ENCODE results near the gene MTUS2. TPM values are rescaled to one million over a fixed set of nuclear protein-coding genes. Genes with fewer than 3 reads are reported as not detected.

The MTUS2 gene
- total and polyA plus RNA-seq, 8 donors, result 0.12 to 28.1 (median 3.5) TPM; not detected in 1

DNA sequence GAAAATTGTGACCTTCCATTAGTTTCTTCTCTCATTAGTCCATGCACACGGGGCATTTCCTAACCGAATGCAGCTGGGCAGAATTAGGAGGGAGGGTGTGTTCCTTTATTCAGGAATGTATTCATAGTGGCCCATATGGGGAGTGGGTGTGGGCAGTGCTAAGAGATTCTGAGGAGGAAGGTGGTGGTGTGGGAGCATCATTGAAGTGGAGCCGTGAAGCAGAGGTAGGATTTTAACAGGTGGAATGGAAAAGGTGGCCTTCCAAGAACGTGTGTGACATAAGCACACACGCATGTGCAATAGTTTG, 134.2 kb downstream of the MTUS2 start:
- H3K4me1 ChIP-seq, result no peaks in the 10 kb centered on the region
- no peak overlapping the region for H3K27ac ChIP-seq
- no peaks in the 10 kb centered on the region for H3K9me3 ChIP-seq
- no peak overlapping the region for H3K4me3 ChIP-seq
- no peak for TF ChIP-seq POLR2A (IDR thresholded peaks at IDR 0.05)
- no peak for TF ChIP-seq EP300 (IDR thresholded peaks at IDR 0.05)
- TF ChIP-seq, protein P1, sequence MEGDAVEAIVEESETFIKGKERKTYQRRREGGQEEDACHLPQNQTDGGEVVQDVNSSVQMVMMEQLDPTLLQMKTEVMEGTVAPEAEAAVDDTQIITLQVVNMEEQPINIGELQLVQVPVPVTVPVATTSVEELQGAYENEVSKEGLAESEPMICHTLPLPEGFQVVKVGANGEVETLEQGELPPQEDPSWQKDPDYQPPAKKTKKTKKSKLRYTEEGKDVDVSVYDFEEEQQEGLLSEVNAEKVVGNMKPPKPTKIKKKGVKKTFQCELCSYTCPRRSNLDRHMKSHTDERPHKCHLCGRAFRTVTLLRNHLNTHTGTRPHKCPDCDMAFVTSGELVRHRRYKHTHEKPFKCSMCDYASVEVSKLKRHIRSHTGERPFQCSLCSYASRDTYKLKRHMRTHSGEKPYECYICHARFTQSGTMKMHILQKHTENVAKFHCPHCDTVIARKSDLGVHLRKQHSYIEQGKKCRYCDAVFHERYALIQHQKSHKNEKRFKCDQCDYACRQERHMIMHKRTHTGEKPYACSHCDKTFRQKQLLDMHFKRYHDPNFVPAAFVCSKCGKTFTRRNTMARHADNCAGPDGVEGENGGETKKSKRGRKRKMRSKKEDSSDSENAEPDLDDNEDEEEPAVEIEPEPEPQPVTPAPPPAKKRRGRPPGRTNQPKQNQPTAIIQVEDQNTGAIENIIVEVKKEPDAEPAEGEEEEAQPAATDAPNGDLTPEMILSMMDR (IDR thresholded peaks at IDR 0.05), result no peak
- no peak for TF ChIP-seq POLR2AphosphoS5 (IDR thresholded peaks at IDR 0.05)
- 79 to 88% (median 84%) methylated on average over 5 of the region's 5 CpGs for WGBS, 5 donors
- no peaks in the 10 kb centered on the region for H3K36me3 ChIP-seq
- H3K27me3 ChIP-seq, result no peaks in the 10 kb centered on the region
- DNase-seq, result no peak
- intact Hi-C loops (cut with DNase I; ENCODE audit: low total_unique reads), result no loop called here

DNA sequence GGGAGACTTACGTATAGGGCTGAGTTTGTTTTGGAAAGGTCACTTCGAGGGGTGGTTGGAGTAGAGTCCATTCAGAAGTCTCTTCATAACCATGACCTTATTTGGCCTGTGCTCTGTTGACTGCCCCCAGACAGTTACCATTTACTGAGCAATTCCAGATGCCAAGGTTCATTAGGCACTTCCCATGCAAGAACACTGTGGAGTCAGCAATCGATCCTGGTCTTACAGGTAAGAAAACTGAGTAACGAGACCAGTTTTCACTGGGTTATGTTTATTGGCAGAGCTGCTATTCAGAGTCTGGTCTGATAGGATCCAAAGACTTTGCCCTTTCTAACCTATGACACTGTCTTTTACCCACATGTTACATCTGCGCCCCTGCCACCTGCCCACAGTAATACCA, 134.7 kb downstream of the MTUS2 start:
- intact Hi-C loops (cut with DNase I; ENCODE audit: low total_unique reads), result no loop called here
- Histone ChIP-seq H3K4me3 (no peak overlapping the region), H3K27ac (no peak overlapping the region), H3K36me3 (no peaks in the 10 kb centered on the region), H3K9me3 (no peaks in the 10 kb centered on the region), H3K4me1 (no peaks in the 10 kb centered on the region), H3K27me3 (no peaks in the 10 kb centered on the region)
- 71 to 77% (median 73%) methylated on average over 5 of the region's 5 CpGs for WGBS, 5 donors
- no peak for TF ChIP-seq POLR2AphosphoS5 (IDR thresholded peaks at IDR 0.05)
- TF ChIP-seq EP300 (IDR thresholded peaks at IDR 0.05), result no peak
- TF ChIP-seq, protein P1 (IDR thresholded peaks at IDR 0.05), result no peak
- DNase-seq, result peak in 1 of 2 donors; percentile 5

DNA sequence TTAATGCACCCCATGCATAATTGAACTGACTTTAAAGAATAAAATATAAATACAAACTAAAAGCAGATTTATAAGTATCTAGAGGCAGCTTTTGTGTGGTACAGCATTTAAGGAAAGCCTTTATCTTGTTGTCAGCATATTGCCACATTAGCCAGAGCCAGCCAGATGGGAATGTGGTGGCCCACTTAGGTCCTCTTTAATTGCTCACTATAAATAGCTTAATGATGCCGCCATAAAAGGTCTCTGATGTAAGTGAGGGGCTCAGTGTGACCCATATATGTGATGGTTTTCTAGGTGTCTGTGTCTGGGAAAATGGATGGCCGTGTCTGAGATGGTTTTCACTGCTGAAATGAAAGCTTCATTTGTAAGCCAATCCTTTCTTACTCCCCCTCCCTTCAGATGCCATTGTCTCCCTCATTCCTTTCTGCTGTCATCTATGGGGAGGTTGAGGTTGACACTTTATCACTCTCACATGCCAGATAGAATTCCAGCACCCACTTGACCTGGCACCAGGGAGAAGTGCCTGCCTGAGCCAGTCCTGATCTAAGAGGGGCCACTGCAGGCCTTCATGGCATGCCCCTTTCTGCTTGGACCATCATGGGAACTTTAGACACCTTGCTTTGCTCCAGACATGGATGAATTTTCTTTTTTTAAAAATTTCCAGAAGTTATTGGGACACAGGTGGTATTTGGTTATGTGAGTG, 135.3 kb downstream of the MTUS2 start:
- DNase-seq, result no peak
- no peak overlapping the region for H3K27ac ChIP-seq
- WGBS, 5 donors, result 74 to 88% (median 77%) methylated on average over 2 of the region's 2 CpGs
- H3K36me3 ChIP-seq, result no peaks in the 10 kb centered on the region
- H3K4me1 ChIP-seq, result no peaks in the 10 kb centered on the region
- TF ChIP-seq POLR2AphosphoS5 (IDR thresholded peaks at IDR 0.05), result no peak
- TF ChIP-seq, protein P1 (IDR thresholded peaks at IDR 0.05), result no peak
- TF ChIP-seq POLR2A (IDR thresholded peaks at IDR 0.05), result no peak
- TF ChIP-seq EP300 (IDR thresholded peaks at IDR 0.05), result no peak
- H3K4me3 ChIP-seq, result no peak overlapping the region
- H3K9me3 ChIP-seq, result no peaks in the 10 kb centered on the region
- intact Hi-C loops (cut with DNase I; ENCODE audit: low total_unique reads), result no loop called here
- no peaks in the 10 kb centered on the region for H3K27me3 ChIP-seq

DNA sequence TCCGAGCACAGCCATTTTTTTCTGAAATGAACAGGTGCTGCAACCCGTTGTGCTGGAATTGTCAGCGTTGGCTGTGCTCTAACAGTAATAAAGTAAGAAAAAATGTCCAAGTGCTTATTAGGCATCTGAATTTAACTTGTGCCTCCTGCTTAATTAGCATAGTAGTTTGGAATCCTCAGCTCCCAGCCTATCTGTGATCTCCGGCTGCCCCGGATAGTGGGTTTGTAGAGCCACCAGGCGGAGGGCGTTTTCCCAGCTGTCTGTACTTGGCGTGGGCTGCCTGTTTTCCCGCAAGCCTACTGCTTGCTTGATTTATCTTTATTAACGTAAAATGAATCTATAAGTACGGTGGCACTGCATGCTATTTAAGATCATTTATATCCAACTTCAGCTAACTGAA, 137.9 kb downstream of the MTUS2 start:
- Histone ChIP-seq H3K4me1 (no peaks in the 10 kb centered on the region), H3K27ac (no peak overlapping the region), H3K27me3 (no peaks in the 10 kb centered on the region), H3K9me3 (no peaks in the 10 kb centered on the region), H3K4me3 (no peak overlapping the region), H3K36me3 (no peaks in the 10 kb centered on the region)
- no peak for DNase-seq
- intact Hi-C loops (cut with DNase I; ENCODE audit: low total_unique reads), result no loop called here
- TF ChIP-seq EP300 (IDR thresholded peaks at IDR 0.05) (no peak), POLR2A (IDR thresholded peaks at IDR 0.05) (no peak)
- 74 to 76% (median 76%) methylated on average over 11 of the region's 11 CpGs for WGBS, 5 donors

DNA sequence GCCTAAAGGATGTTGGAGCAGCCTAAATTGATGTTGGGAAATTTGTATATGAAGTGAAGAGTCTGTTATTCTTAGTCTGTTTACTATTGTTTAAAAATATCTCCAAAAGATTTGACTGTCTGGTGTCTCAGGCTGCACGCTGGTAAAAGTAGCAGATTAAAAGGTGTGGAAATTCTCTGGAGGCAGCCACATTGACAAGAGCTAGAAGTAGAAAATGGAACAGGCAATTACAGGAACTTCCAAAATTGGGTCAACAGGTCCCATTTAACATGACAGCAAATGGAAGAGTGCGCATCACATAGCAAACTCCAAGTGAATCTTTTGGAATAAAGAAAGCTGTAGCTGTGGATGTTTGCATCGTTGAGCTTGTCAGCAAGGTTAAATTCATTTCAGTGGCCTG, 138.3 kb downstream of the MTUS2 start:
- Histone ChIP-seq H3K27ac (no peak overlapping the region), H3K27me3 (no peaks in the 10 kb centered on the region), H3K4me1 (no peaks in the 10 kb centered on the region), H3K9me3 (no peaks in the 10 kb centered on the region), H3K36me3 (no peaks in the 10 kb centered on the region), H3K4me3 (no peak overlapping the region)
- TF ChIP-seq EP300 (IDR thresholded peaks at IDR 0.05) (no peak), POLR2AphosphoS5 (IDR thresholded peaks at IDR 0.05) (no peak)
- TF ChIP-seq, protein P1 (IDR thresholded peaks at IDR 0.05), result no peak
- DNase-seq, result no peak
- intact Hi-C loops (cut with DNase I; ENCODE audit: low total_unique reads), result no loop called here
- WGBS, 5 donors, result 68 to 79% (median 76%) methylated on average over 3 of the region's 3 CpGs

Data from stomach (tissue), 9 donors.